ENCODE data around the gene FUCA2.

DNA sequence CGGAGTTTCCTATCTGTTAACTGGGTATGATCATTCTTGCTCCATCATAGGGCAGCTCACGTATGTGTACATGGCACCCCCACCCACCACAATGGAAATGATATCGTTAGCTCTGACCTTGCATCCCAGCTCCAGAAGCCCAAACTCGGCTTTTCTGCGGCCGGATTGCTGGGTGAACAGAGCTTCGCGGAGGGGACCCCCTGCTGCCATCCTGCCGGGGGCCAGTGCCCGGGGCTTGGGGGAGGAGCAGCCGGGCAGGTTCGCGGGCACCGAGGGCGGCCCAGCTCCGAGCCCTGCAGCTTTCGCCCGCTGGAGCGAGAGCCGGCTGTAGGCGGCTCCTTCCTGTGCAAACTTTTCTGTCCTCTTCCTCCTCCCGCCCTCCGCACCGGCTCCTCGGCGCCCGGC, 24.9 kb upstream of the FUCA2 start:
- TF ChIP-seq, protein P1, sequence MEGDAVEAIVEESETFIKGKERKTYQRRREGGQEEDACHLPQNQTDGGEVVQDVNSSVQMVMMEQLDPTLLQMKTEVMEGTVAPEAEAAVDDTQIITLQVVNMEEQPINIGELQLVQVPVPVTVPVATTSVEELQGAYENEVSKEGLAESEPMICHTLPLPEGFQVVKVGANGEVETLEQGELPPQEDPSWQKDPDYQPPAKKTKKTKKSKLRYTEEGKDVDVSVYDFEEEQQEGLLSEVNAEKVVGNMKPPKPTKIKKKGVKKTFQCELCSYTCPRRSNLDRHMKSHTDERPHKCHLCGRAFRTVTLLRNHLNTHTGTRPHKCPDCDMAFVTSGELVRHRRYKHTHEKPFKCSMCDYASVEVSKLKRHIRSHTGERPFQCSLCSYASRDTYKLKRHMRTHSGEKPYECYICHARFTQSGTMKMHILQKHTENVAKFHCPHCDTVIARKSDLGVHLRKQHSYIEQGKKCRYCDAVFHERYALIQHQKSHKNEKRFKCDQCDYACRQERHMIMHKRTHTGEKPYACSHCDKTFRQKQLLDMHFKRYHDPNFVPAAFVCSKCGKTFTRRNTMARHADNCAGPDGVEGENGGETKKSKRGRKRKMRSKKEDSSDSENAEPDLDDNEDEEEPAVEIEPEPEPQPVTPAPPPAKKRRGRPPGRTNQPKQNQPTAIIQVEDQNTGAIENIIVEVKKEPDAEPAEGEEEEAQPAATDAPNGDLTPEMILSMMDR (IDR thresholded peaks at IDR 0.05 in 8 of 11, conservative IDR thresholded peaks at IDR 0.05 in 3 of 11), result no peak
- no peak for TF ChIP-seq POLR2A (IDR thresholded peaks at IDR 0.05)
